NCI-H1930 (cell line): ENCODE data around the gene BRF1.
"Not testable (repeated sequence)": the region's sequence is repeated elsewhere in the genome, so short reads cannot be mapped to it uniquely, and the experiment has no call there.

Experiments
- DNase-seq, 2 experiments: peaks; one replicate each; lab custom pipeline; 2025; lab: John Stamatoyannopoulos, UW

BRF1 gene

DNA sequence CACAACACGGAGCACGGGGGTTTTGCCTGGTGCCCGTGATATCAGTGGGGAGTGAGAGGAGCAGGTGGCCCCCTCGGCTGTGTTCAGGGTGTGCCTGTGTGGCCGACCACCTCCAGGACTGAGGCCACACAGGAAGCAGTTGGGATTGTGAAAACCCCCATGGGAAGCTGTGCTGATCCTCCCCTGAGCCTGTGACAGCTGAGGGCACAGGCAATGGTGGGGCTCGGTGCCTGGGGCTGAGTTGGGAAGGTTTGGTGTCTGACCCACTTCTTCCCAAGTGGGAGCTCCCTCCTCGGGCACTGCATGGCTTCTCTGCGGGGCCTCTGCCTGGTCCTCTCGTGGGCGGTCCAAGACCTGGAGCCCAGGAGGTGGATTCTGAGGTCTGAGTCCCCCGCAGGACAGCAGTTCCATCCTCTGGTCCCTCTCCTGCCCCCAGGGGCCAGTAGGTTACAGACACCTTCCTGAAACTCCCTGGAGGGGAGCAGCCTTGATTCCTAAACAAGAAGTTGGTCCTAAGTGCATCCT is 31.6 kb upstream of the BRF1 start:
- no peak for DNase-seq

DNA sequence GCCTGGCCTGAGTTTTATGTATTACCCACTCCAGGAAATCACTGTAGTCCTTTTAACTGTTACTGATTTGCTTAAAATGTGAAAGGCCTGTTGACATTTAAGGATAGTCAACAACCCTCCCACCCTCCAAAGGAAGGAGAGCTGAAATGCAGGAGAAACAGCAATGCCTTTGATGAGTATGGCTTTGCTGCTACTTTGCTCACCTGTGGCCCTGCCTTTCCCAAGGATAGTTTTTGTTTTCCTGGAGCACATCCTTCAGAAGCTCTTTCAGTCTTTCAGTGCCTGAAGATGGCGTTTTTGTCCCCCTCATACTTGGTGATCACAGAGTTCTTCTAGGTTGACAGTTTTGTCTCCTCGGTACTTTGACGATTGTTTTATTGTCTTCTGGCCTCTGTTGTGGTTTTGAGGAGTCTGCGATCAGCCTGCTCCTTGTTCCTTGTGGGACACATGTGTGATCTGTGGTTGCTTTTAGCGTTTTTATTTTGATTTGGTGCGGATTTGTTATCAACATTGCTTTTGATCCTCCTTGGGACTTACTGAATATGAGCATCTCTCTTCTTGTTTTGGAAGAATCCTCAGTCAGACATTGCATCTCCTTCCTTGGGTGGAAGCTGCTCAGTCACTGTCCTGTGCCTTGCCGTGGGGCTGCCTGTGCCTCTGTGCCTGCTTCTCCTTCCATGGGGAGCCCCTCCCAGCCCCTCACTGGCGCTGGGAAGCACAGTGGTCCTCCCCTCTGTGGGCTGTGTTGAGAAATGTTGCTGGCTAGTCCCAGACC is 31.0 kb upstream of the BRF1 start:
- no peak for DNase-seq

DNA sequence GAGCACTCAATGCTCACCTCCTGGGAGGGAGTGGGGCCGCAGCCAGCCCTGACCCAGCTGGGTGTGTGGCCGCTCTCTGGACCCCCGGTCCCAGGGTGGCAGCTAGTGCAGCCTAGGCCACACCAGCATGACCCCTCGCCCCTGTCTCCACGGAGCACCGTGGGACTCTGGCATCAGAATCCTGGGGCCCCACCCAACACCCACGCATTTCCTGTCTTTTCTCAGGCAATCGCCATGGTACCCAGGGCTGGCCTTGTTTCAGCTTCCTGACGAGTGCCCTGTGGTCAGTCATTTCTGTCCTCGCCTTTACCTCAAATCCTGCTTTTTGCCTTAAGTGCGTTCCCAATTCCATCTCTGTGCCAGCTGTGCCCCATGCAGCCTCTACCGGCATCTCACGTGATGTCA is 29.7 kb upstream of the BRF1 start:
- DNase-seq: no peak

- no peak for DNase-seq
Observed at GRCh38 chr14:105329411-105330150, 28.8 kb upstream of the BRF1 start.

DNA sequence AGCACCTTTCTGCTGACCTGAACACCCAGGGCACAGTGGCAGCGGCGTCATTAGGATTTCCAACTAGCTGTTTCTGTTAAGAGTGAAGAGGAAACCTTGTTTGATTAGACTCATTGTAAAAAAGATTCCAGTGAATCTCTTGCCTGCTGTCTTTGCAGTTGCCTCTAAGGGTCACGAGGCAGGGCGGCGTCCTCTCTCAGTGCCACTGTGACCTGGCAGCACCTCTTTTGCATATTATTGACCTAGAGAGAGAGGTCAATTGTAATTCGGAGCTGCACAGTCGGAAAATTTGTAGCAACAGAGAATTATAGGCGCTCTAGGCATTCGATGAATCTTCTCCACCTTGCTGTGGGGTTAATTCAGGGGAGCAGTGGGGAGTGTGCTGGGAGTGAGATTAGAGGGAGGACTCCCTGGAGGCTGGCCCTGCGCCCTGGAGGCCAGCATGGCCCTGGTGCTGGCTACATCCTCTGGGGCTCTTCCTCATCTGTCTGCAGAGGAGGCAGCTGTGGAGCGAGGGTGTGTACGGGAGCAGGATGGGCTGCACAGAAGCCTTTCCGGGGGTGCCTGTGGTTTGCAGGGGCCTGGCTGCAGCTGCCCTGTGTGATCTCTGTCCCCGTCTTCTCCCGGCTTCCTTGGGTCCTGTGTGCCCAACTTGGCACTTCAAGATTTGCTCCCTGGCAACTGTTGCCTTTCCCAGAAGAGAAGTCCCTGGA is 28.0 kb upstream of the BRF1 start:
- DNase-seq: no peak

DNA sequence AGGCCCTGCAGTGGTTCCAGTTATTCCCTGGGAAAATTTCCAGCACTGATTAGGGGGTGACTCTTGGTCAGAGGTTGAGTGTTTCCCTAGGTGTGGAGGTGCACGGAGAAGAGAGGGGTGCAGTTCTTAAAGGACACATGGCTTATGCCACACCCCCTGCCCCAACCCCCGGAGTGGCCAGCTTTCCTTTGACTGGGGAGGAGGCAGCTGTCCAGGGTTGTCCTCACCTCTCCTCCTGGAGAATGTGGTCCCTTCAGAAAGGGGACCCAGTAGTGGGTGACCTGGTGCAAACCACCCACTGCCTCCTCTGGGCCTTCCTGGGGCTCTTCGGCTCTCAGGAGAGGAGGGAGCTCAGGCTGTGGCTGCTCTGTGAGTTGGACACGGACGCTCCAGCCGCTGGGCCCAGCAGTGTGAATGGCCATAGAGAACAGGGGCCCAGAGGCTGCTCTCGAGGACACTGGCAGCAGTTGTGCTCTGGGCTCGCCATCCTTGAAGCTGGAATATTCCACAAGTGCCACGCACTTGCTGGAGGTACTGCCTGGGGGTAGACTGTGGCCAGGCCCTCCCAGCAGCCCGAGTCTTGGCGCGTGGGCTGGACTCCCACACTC is 27.4 kb upstream of the BRF1 start:
- DNase-seq: no peak

DNA sequence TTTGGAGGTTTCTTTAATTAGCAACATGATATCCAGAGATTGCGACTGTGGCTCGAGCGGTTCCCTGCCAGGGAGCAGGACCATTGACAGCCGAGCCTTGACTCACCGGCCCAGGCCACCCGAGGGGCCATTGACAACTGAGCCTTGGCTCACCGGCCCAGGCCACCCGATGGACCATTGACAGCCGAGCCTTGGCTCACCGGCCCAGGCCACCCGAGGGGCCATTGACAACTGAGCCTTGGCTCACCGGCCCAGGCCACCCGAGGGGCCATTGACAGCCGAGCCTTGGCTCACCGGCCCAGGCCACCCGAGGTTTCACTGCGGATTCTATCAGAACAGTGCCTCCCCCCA is 26.9 kb upstream of the BRF1 start:
- not testable (repeated sequence) for DNase-seq

DNA sequence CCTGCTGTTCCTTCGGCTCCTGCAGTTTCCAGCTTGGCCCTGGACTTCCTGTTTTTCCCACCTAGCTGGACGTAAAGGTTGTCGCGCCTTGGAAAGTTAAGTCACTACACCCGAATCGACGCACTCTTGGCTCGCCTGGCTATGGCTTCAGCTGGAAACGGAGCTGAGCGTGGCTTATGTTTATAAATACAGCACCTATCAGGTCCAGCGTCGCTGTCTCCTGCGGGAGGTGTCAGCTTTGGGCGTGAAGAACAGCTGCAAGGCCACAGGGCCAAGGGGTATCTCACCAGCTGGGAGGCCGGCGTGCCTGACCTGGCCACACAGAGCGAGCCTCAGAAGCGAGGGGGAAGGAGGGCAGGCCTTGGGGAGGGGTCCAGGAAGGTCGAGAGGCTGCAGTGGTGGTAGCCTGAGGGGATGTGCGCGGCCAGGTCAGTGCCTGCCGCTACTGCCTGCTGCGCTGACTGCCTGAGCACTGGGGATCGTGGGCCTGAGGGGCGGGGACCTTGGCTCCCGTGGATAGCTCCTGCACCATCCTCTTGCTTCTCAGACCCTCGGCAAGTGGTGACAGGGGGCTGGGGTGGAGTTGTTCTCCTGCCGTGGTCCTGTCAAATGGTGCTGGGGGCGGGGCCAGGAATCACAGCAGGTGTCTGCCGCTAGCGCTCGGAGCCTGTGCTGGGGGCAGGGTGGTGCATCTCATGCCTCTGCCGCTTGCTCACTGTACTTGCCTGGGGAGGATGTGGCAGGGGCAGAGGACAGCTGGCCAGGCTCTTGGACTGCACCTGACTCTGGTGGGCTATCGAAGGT is 26.3 kb upstream of the BRF1 start:
- DNase-seq: no peak

GRCh38 chr14:105326568-105326867 is 25.7 kb upstream of the BRF1 start:
- DNase-seq: no peak

DNA sequence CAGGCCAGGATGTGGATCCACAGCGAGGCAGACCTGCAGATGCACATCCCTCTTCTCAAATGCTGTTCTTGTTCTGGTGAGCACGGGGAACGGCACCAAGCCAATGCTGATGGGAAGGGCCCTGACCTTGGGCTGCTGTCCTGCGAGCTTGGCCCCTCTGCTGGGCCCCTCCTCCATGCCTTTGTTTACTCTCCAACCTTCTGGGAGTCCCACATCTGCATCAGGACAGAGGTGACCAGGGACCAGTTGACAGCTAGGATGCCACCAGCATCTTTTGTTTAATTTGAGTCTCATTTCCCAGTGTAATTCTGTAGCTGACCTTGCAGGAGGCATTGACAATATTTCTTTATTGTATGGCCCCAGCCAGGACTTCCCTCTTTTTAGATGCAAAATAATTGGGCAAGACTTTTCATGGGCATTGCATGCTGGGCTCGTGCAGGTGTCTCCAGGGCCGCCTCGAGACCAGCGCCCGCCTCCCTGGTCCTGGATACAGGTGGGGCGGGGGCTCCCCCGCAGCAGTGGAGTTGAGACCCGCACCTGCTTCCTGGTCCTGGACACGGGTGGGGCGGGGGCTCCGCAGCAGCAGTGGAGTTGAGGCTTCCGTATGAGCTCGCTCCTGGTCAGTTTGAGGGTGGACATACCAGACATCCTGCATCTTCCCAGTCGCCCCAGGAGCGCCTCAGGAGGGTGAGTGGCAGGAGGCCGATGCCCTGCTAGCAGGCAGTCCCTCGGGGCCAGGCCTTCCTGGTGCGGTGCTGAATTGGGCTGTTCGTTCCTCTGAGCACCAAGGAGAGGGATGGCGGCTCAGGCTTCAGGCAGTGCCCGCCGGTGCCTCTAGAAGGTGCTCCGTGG is 25.1 kb upstream of the BRF1 start:
- no peak for DNase-seq

DNA sequence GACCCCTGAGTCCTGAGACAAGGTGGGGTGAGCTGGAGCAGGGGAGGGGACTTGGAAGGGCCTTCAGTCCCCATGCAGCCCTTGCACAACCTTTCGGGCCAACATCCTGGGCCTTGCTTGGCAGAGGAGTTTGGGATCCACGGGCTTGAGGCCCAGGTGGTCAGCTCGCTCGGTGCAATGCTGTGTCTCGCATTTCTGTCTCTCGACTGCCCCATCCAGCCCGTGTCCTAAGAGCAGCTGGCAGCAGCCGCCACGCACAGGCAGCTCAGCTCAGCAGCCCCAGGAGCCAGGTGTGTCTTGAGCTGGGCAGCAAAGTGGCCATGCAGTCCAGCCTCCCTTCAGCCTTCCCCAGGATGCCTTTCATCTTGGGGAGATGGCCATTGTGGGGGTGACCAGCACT is 24.5 kb upstream of the BRF1 start:
- no peak for DNase-seq

GRCh38 chr14:105324871-105325270 is 24.1 kb upstream of the BRF1 start:
- DNase-seq: no peak

- no peak for DNase-seq
Observed at GRCh38 chr14:105324080-105324778, 23.4 kb upstream of the BRF1 start.

DNA sequence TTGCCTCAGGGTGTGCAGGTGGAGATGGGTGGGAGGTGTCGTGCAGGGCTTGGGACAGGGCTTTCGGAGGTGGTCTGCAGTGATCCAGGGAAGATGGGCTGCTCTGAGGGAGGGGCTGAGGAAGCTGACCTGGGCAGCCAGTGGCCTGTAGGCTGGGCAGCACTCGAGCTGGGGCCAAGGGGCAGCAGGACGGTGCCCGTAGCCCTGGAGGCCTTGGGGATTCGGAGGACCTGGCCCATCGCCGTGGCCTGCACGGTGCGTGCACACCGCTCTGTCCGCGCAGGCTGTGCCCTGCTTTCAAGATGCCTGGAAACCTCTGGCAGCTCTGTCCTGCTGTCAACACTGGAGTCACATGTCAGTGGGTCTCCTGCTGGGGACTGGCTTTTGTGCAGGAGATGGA is 22.9 kb upstream of the BRF1 start:
- no peak for DNase-seq

GRCh38 chr14:105322791-105323556 is 22.2 kb upstream of the BRF1 start:
- no peak for DNase-seq

- DNase-seq: no peak
Observed at GRCh38 chr14:105317546-105317945, 16.7 kb upstream of the BRF1 start.

DNA sequence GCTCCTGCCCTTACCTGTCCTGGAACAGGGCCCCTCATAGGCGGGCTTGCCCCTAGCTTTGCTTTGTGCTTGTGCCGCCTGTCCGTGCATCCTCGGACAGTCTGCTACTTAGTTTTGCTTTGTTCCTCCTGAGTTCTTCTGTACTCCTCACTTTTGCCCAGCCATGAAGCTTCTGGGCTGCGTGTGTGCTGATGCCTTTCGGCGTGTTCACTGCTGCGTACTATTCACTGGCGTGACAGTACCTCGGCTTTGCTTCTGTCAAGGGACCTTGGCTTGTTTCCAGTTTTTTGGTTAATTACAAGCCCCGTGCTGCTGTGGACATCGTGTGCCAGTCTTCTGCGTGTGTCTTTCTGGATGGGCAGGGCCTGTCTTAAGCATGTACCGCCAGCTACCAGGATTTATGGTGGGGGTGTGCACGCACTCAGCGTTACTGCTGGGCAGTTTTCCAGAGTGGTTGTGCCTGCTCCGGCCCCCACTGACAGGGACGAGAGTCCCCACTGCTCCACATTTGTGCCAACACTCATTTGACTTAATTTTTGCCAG is 16.2 kb upstream of the BRF1 start:
- no peak for DNase-seq

DNA sequence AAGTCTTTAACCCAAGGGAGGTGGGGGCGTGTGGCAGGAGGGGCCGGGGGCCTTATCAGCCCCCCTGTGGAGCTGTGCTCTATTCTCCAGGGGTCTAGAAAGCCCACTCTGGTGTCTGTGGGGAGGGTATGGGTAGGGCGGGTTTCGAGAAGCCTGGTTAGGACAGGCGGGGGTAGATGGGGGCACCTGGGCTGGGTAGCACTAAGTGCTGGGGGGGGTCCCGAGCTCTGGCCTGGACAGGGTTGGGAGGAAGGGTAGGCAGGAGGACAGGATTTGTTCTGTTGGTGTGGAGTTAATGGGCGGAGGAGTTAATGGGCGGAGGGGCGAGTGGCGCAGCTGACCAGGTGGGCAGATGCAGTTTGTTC is 15.8 kb upstream of the BRF1 start:
- DNase-seq: no peak

DNA sequence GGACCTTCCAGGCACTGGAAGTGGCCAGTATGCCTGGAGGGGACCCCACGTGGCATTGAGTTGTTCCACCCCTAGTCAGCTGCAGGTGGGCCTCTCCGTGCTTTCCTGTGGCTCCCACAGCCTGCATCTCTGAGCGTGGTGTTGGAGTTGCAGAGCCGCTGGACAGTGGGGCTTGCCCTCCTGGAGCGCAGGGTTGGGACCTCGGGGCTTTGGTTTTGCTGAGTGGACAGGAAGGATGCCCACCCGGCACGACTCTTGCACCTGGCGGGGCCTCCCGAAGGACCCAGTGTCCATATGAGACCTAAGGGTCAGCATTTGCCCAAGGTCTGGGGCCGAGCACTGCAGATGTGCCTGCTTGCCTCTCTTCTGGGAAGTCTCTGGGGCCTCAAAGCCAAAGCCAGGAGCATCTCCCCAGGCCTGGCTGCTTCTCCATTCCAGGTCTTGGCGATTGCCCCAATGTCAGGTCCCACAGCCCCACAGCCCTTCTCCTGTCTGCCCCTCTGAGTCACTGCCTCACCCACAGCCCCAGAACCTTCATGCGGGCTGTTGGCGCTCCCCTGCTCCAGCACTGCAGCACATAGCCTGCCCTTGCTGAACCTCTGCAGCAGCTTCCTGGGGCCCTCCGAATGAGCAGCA is 15.3 kb upstream of the BRF1 start:
- no peak for DNase-seq
